ENCODE measurements around the gene LDLRAD4. TPM values are rescaled to one million over a fixed set of nuclear protein-coding genes. Genes with fewer than 3 reads are reported as not detected.

LDLRAD4 gene
- total RNA-seq, 1 experiment from 2014 or later = not detected

DNA sequence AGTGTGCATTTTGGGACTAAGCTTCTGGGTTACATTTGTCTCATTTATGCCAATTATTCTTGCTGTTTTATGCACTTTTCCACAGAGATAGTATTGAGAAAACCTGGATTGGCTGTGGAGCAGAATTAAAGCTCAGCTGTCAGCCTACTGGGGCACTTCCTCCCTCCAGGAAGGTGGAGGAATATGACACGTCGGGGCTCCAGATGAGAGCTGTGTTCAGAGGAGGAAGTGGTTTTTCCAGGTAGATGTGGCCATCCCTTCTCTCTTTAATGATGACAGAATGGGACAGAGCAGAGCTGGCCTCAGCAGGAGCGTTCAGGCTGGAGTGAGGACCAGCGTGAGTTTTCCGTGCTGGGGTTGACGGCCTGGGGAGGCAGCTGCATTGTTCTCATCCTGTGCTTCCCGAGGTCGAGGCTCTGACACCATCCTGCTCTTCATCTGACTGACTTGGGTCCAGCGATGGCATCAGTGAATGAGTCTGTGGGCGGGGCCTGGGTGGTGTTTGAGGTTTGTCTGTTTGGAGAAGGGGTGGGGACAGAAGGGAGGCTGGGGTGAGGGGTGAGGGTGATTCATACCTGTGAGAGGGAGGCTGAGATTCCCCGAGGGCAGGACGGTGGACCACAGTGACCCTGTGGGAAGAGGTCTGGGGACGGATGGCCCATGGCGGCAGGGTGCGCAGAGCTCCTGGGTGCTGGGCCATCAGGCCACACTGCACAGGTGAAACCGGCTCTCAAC lies 207.0 kb downstream of the LDLRAD4 start:
- DNase-seq (ENCODE audit: low read depth) = no peak

DNA sequence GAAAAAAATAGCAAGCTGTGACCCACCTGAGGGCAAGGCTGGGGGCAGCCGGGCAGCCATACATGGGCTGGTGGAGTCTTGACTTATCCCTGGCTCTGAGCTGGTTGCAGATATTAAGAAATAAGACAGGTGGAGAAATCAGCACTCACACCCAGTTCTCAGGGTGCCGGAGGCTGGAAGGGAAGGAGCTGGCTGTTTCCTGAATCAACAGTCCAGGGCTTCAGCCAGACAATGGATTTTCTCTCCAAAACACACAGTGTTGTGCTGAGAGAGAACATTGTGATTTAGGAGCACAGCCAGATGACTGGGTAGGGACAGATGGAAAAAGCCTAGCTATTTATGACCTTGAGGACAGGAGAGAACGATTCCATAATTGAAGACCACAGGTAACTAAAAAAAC lies 208.8 kb downstream of the LDLRAD4 start:
- DNase-seq (ENCODE audit: low read depth) = no peak

DNA sequence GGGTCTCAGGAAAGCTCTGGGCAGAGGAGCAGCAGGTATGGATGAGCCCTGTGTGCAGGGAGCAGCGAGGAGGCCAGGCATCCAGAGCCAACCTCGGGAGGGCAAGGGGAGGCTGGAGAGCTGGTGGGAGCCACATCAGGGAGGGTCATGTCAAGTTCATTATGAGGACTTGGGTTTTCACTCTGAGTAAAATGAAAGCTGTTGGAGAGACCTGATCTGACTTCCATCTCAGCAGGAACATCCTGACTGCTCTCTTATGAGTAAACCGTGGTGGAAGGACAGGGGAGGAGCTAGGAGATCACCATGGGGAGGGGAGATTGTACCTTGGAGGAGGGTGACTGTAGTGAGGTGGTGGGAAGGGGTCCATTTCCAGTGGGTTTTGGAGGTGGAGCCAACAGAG lies 209.8 kb downstream of the LDLRAD4 start:
- no peak for DNase-seq (ENCODE audit: low read depth)

DNA sequence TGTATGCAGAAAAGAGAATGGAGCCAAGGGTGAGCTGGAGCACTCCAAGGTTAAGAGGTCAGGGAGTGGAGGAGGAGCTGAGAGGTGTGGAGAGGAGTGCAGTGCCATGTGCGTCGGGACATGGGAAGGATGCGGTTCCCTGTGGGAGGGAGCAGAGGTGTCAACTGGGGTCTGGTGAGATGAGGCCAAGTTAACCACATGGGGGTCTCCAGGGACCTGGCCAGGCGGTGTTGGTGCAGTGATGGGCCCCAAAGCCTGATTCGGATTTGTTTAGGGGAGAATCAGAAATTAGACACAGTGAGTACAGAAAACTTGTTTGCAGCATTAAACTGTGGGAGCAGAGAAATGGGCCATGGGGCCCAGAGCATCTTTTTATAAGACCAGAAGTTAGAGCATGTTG lies 210.5 kb downstream of the LDLRAD4 start:
- DNase-seq (ENCODE audit: low read depth) = no peak

DNA sequence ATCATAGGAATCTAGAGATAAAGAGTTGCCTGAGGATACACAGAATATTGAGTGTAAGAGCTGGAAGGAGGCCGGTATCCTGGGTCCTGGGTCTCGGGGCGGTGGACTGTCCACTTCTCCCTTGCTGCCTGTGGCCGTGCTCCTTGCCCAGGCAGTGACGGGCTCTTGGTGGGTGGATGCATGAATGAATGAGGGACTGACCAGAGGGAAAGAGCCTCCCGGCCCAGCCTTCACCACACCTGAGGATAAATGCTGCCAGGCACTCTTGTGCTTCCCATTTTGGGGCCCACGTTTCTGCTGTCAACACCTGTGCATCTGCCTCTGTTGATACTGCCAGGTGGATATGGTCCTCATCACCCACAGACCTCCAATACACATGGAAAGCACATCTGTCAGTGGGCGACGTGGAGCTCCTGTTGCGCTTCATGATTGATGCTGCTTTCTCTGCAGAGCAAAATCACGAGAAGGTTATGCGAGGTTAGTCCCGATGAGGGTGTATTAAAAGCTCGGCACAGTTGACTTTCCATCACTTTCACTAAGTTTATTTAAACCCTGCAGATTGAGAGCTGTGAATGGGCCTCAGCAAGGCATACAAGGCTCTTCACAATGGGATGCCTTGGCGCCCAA lies 211.4 kb downstream of the LDLRAD4 start:
- DNase-seq (ENCODE audit: low read depth) = no peak

DNA sequence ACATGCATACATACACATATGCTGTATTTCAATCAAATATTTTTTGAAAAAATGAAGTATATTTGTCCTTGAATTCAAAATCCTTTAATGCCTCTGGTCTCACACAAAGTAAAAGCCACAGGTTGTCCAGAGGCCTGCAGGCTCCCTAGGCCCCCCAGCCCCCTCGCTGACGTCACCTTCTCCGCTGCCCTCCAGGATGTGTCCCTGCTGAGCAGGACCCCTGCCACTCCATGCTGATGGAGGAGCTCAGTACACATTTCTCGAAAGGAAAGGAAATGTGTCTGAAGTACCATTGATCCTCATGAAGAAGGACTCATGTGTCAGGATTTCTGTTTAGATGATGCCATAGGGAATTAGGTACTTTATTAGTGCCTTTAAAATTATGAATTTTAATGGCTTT lies 212.1 kb downstream of the LDLRAD4 start:
- no peak for DNase-seq (ENCODE audit: low read depth)

DNA sequence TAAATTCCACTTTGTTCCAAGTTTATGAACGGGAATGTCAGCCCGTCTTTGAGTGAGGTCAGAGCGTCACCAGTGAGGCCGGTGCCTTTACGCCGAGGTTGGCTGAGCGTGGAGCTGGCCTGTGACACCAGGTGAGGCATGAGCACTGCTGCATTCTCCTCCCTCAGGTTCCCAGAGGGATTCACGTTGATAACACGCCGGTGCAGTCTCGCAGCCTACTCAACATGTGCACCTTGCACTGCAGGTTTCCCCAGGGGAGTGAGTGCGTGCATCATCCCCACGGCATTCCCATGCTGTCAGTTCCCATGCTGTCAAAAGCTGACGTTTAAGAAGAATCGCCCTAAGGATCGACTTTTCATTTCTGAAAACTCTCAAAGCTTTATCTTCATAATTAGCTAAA lies 213.3 kb downstream of the LDLRAD4 start:
- no peak for DNase-seq (ENCODE audit: low read depth)

DNA sequence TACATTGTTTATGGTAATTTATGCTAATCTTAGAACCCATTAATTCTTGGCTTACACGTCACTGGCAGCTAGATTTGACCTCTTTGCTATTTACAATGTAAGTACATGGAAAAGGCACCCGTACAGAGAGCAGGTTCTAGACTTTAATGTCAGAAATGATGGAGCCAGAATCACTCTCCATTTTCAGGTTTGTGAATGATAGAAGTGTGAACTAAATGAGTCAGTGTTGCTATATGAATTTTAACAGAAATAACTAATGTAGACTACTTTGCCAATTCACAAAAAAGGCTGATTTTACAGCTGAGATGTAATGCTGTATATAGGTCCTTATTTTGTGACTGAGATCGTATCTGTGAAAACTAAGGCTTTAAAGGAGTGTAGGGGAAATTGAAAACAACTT lies 214.6 kb downstream of the LDLRAD4 start:
- DNase-seq (ENCODE audit: low read depth) = no peak

DNA sequence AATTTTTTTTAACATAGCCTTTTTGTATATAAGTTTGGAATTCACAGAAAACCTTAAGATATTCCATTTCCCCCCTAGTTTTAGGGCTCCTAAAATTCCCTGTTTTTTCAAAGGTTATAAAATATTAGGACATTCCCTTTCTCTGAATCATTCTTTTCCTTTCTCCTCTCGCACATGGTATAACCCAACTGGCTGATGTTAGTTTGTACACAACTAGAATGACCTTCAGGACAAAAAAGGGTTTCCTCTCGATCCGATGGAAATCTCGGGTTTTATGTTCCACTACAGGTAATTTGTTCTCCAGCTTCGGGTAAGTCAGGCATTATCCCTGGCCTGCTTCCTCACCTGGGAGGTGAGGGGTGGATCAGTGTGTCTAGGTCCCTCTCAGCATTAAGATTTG lies 215.1 kb downstream of the LDLRAD4 start:
- DNase-seq (ENCODE audit: low read depth) = no peak

DNA sequence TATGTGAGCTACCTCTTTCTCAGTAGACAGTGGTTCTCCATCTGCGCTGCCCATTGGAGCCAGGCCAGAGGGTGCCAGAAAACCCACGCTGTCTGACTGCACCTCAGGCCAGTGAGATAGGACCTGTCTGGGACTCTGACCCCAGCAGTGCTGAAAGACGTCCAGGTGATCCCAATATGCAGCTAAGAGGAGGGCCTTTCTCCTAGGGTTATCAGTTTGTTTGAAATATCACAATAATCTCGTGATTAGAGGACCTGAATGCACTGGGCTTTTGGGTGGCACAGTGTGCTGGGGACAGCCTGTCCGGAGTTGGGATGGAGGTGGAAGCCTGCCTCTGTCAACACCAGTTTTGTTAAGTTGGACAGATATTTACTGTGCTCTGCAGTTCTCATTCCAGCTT lies 216.3 kb downstream of the LDLRAD4 start:
- DNase-seq (ENCODE audit: low read depth) = no peak

DNA sequence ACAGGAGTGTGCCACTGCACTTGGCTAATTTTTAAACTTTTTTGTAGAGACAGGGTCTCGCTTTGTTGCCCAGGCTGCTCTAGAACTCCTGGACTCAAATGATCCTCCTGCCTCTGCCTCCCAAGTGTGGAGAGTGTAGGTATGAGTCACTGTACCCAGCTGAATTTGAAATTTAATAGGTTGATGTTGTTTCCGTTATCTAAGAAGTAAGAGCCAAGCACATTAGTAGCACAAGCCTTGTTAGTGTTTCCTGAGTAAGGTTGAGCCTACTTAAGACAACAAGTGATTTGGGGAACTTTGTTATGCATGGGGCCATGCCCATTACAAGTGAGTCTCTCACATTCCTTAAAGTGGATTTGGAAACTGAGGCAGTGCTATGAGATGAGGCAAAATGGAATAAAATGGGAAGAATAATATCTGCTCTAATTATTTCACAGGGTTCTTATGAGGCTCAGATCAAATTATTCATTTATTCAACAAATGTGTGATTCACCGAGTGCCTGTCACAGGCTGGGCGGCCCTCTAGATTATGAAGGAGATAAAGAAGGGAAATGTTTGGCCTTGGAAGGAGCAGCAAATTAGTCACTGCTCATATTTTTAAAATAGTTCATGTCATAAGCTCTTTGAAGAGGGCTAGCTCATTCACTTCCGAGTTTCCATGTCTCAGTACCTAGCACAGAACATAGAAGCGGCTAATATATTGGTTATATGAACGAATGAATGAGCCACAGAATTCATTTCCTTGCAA lies 217.2 kb downstream of the LDLRAD4 start:
- DNase-seq (ENCODE audit: low read depth) = no peak

DNA sequence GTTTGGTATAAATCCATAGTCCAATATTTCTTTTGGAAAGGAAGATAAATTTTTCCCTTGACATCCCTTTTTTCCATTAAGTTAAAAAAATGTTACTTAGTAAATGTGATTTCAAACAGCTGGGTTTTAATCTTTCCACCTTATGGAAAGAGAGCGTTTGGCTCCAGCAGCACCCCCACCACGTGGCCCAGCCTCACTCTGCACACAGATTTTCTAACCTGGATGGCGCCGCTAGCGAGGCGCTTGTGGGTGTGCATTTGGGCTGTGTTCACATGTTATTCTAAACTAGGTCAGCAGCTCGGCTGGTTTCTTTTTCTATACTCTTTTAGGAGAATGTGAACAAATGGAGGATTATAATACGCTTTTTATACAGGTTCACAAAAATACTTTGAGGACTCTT lies 218.0 kb downstream of the LDLRAD4 start:
- no peak for DNase-seq (ENCODE audit: low read depth)

DNA sequence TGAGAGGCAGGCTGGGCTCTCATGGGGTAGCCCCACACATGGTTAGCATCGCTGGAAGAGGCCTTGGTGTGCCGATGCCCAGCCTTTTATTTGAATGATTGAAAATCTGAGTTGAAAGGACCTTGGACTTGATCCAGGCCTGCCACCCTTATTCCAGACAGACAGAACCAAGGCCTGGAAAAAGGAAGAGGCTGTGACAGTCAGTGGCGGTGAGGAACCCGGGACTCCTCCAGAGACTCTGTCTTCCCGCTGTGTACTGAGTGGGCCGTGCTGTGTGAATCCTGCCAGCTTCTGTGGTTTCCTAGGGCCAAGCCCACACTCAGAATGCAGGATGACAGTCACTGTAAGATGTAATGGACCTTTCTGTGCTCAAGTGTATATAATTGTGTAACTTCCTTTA lies 218.5 kb downstream of the LDLRAD4 start:
- DNase-seq (ENCODE audit: low read depth) = no peak

DNA sequence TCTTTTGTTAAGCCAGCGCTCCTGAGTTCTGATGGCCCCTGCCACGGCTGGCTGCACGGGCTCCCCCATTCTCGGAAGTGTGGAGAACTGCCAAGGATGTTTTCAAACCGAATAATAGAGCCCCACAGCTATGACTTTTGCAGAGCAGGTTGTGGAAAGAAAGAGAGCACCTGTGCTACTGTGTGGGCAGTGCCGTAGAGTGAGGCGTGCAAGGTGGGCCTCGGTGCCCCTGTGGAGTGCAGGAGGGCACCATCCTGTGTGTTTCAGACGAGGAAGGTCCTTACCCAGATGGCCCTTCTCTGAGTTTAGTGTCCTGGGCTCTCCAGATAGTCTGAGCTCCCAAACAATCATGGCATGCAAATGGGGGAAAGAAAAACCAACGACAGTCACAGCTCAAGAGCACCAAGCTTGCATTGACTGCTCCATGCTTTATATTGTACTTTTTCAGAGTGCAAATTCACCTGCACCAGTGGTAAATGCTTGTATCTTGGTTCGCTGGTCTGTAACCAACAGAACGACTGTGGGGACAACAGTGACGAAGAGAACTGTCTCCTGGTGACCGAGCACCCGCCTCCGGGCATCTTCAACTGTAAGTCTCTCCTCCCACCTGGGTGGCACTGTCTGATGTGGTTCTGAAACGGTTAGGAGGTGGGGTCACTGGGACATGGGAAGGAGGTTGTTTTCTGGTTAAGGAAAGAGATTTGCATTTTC lies 219.4 kb downstream of the LDLRAD4 start:
- DNase-seq (ENCODE audit: low read depth) = no peak

DNA sequence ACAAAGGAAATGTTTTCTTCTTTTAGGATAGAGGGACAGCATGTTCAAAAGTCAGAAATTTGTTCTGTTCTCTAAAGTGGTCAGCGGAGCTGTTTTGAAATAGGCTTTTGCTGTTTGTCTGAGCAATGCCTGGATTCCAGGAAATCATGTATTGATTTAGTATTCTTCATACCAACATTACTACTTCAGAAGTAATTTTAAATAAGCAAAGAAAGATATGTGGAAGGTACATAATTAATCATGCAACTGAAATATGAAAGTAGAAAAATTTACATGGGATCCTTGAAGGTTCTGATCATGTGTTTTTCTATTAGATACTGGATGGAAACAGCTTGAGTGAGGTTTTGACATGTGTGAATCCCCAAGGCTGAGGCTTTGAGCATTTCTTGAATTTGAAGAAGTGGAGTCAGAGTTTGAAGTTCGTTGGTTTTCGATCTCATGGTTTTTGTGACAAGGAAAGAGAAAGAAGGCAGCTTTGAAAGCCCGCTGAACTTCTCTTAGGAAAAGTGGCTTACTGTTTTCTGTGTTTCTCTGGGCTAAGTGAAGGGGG lies 220.0 kb downstream of the LDLRAD4 start:
- DNase-seq (ENCODE audit: low read depth) = no peak

DNA sequence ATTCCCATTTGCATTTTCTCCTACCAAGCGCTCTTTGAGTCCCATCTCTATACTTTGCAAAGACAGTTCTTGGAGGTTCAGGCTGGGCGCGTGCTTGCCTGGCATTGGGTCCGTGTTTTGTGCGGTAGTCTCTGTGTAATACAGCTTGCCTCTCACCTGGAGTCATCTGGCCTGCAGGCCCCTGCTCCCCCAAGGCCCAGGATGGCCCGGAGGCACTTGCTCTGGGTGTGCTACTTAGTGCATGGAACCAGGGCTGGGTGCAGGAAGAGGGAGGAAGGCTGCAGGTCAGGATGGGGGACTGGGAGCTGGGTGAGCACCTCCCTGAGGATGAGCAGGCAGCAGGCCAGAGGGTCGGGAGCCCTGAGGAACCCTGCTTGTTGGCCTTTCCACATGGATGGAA lies 220.9 kb downstream of the LDLRAD4 start:
- no peak for DNase-seq (ENCODE audit: low read depth)

DNA sequence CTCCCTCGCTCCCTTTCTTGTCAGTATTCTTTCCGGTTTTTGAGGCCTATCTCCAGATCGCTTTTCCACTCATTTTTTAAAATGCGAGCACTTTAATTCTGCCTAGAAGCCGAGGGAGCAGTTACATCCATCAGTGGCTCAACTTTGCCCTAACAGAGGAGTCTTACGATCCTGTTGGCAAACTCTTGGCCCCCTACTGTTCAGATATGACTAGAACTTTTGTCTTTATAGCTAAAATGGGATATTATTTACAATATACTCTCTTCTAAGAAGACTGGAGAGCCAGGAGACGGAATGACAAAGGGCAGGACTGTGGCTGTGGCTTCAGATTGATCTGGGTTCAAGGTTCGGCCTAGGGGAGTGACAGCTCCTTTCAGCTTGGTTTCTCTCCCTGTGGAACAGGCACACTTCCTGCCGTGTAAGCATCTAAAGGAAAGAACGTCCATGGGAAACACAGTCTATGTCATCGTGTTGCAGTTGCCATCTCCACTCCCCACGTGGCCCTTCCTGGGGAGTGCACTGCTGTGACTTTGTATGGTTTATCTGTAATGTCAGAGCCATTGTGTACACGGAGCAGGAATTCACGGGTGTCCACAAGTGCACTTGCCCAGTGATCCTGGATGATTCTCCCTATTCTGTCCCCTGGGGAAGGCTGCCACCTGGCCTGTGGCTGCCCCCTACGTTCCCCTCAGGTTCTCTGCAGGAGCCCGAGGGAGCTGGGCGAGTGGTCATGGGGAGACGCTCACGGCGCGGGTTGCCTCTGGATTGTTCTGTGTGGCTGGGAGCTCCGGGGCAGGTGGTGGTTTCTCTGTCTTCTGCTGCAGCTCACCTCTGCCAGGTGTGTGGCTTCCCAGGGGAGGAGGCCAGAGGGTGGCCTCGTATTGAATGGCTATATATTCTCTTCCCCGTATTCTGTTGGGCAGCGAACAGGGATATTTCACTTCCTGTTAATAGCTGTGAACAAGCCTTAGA lies 222.0 kb downstream of the LDLRAD4 start:
- DNase-seq (ENCODE audit: low read depth) = no peak

DNA sequence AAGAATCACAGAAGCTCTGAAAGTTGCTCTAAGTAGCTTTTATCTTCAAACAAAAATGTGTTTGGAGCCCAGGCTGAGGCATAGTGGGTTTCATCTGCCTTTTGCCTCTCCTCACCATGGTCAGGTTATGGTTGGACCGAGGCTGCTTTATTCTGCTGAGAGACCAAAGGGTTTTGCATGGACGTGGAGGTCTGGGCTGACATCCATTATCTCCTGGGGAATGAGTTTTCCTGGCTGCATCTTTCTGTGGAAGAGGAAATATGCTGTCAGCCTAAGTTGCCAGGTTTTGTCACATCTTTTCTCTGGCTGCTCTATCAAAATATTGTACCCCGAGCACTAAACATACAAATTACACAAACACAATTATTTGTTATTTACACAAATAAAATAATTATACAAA lies 223.2 kb downstream of the LDLRAD4 start:
- DNase-seq (ENCODE audit: low read depth) = no peak

DNA sequence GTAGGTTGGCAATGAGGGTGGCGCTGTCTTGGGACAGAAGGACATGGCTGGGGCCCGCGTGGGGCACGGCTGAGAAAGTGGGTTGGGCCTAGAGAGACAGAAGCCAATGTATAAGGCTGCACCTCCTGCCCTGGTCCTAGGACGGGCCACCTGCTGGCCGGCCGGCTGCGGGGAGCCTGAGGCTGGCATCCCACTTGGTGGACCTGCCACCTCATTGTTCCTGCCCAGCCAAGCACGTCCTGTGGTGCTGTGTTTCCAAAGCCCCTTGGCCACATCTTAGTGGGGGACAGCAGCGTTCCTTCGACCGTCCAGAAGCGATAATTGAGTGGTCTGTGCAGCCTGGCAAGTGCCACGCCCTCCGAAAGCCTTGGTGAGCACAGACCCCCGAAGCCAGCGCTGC lies 223.9 kb downstream of the LDLRAD4 start:
- no peak for DNase-seq (ENCODE audit: low read depth)

DNA sequence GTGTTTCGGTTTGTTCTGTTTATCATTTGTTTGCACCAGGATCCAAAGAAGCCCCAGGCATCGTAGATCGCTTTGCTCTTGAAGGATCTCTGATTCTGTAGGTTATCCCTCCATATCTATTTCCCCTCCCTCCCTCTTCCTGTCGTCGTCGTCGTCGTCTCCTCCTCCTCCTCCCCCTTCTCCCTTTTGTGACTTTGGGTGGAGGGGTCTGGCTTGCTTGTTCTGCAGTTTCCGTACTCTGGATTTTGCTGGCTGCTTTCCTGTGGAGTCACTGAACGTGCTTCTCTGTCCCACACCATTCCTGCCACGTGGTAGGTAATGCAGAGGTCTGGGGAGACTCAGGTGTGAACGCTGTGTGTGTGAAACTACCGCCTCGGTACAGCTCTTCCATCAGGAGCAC lies 225.0 kb downstream of the LDLRAD4 start:
- DNase-seq (ENCODE audit: low read depth) = no peak
